ENCODE results near the gene TACR2.
A peak's percentile ranks its signal among the peaks of the same experiment; 100 is the strongest.

TACR2 gene

DNA sequence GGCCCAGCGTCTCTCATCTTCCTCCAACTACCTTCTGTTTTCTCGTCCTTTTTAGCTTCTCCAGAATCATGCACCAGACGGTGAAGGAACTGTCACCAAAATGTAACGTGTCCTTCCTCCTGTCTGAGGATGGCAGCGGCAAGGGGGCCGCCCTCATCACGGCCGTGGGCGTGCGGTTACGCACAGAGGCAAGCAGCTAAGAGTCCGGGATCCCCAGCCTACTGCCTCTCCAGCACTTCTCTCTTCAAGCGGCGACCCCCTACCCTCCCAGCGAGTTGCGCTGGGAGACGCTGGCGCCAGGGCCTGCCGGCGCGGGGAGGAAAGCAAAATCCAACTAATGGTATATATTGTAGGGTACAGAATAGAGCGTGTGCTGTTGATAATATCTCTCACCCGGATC is 15.8 kb downstream of the TACR2 start:
- no peak for DNase-seq

DNA sequence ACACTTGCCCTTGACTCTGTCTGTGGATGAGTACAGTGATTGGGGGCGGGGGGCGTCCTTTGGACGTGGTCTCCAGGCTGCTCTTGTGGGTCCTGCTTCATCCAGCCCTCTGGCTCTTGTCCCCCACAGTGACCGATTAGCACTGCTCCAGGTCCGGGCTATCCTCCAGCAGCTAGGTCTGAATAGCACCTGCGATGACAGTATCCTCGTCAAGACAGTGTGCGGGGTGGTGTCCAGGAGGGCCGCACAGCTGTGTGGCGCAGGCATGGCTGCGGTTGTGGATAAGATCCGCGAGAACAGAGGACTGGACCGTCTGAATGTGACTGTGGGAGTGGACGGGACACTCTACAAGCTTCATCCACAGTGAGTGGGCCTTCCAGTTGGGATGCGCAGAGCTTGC is 18.3 kb downstream of the TACR2 start:
- DNase-seq: no peak

DNA sequence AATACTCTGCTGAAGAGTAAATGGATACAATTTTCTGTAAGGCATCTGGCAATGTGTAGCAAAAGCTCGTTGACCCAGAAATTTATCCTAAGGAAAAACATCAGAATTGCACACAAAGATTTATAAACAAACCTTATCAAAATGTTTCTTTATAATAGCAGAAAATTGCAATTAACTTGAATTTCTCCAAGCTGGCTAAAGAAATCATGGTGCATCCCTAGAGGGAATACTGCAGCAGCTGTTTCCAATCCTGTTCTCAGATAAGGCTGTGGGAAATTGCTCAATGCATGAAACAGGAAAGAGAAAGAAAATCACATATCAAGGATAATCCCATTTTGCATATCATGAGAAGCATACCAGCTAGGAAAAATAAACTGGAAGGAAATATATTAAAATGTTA is 18.7 kb downstream of the TACR2 start:
- no peak for DNase-seq

DNA sequence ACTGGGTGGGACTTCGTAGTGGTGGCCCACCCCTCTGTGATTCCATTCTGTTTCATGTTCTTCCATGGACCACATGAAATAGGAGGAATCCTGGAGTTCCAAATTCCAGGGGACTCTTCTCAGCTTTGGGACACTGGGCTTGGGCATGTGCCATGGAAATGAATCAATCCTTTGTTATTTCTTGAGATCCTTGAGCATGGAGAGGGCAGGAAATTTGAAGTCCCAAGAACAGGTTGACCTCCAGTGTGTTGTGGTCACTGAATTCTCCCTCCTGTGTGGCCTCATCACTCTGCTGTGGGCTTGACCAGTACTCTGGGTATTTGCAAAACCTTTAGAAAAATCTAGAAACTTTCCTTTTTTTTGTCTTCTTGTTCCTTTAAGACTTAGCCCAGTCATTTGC is 22.7 kb downstream of the TACR2 start:
- DNase-seq: no peak

DNA sequence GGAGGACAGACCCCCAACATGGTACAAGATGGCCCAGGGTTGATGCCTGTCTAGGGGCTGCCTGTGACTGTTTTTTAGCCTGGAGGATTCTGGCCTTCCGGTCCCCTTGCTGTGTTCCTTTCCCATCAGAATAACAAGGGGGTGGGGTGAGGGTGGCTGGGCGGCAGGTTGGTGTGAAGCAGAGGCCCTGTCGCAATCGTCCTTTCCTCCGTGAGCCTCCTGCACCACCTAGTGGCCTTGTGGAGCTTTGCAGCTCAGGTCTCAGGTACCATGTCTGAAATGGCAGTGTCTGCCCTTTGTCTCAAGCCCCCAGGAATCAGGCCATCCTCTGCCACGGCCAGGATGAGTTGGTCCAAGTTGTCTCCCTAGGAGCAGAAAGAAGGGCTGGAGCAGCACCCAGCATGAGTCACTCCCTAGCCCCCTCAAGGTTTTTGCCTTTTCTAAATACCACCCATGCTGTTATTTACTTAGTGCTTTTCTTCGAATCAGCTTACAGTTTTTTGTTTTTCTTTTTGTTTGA is 24.2 kb downstream of the TACR2 start:
- peak; percentile 93 for DNase-seq

DNA sequence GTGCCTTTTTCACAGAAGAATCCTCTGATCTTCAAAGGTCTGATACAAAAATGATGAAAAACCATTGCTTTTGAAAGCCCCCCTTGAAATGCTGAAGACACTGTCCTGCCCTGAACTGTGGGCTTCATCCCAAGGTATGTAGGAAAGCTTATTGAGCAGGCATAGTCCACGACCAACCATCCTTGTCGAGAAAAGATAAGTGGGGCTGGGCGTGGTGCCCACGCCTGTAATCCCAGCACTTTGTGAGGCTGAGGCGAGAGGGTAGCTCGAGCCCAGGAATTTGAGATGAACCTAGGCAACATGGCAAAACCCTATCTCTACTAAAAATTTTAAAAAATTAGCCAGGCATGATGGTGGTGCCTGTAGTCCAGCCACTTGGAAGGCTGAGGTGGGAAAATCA is 25.6 kb downstream of the TACR2 start:
- DNase-seq: no peak

DNA sequence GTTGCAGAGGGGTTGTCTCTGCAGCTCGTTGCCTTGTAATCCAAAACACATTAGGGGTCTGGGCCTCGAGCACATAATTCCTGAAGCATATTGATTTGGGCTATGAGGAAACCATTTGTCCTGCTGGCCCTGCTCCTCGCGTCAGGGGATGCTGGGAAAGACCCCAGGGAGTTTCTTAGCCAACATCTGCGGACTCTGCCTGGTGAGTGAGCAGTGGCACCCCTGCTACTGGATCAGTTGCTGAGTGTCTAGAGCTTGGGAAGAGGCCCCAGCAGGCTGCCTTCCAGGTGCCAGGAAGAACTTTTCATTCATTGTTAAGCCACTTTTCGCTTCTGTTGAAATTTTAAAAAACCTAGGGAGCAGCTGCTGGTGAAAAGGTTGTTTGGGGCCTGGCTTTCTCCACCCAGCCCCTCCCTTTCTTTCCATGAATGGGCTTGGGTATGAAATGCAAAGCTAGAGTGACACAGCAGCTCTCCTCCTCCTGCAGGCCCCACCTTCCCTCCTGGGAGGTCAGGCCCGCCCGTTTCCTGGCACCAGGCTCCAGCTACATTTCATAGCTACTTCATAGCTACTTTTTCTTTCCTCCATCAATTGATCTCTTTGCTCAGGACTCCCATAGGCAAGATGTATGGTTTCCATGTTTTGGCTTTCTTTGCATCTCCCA is 26.8 kb downstream of the TACR2 start:
- no peak for DNase-seq

DNA sequence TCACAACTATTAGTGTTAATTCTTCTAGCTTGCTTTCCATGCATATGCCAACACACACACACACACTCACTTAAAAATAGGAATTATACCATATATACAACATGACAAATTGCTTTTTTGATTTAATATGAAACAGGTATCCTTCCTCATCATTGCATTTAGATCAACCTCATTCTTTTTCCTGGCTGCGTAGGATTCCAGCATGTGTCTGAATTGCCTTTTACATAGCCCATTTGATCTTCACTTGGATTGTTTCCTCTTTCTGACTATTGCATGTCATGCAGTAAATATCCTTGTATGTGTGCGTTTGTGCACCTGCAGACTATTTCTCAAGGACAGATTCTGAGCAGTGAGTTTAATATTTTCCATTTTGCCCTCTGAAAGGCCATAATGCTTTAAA is 28.2 kb downstream of the TACR2 start:
- no peak for DNase-seq

DNA sequence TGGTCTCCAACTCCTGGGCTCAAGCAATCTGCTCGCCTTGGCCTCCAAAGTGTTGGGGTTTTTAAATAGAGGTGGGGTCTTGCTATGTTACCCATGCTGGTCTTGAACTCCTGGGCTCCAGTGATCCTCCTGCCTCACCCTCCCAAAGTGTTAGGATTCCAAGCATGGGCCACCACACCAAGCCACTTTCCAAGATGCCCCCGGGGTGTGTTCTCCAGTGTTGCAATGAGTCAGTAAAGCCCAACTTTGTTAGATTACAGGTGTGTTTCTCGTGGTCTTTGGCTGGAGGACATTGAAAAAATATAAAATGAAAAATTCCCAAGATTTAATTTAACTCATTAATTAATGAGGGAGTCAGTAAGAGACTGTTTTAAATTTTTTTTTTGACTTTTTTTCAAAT is 29.2 kb downstream of the TACR2 start:
- no peak for DNase-seq

DNA sequence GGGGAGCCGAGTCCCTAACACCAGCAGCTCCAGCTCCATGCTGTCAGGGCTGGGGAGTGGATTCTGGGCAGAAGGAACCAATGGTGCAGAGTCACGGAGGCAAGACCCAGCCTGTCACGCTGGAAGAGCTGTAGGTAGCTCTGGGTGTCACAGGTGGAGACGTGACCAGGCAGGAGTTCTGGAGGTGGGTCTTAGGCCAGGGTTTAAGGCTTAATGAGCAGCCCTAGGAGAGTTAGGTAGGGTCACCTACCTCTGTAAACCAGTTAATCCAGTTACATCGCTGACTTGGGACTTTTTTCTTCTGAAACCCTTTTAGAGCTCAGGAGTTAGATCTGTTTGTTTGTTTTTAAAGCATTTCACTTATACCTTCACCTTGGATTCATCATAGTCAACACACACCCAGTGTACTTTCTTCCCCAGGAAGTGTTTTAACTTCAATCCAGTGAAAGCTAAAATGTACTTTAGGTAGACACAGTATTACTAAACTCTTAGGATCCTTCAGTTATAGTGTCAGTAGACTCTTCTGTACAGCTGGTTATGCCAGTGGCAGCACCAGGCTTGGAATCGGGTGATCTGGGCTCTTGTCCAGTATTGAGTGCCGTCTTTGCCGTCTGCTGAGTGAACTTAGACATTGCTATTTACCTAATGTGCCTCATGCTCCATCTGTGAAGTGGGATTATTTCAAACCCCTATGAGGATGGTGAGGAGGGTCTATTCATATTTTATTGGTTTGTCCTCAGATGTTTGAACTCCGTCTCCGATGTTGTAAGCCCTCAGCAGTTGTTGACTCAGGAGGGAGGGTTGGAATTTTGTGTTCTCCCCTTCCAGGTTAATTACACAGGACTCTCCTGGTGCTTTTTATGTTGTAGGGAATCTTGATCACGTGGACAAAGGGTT is 31.0 kb downstream of the TACR2 start:
- DNase-seq: no peak

DNA sequence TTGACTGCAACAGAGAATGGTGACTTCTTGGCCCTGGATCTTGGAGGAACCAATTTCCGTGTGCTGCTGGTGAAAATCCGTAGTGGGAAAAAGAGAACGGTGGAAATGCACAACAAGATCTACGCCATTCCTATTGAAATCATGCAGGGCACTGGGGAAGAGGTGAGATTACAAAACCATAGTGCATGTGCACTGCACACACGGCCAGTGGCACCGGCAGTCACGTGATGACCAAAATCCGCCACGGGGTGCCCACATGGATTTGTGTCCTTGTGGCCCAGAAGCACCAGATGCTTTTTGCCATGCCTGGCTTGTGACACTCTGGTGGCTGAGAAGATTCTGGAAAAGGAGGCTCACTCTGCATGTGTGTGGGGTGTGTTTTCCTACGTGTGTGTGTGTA is 32.4 kb downstream of the TACR2 start:
- no peak for DNase-seq

DNA sequence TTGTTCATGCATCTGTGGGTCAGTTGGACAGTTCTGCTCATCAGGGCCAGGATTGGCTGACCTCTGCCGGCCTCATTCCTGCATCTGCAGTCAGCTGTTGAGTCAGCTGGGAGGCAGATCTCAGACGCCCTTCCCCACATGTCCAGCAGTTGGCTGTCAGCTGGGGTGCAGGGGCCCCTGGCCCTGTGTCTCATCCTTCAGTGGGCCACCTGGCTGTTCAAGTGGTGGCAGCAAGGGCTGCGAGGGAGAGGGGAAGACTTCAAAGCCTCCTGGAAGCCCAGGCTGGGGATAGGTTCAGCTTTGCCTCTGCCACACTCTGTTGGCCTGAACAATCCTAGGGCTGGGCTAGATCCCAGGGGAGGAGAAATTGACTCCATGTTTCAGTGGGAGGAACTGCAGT is 33.2 kb downstream of the TACR2 start:
- no peak for DNase-seq

DNA sequence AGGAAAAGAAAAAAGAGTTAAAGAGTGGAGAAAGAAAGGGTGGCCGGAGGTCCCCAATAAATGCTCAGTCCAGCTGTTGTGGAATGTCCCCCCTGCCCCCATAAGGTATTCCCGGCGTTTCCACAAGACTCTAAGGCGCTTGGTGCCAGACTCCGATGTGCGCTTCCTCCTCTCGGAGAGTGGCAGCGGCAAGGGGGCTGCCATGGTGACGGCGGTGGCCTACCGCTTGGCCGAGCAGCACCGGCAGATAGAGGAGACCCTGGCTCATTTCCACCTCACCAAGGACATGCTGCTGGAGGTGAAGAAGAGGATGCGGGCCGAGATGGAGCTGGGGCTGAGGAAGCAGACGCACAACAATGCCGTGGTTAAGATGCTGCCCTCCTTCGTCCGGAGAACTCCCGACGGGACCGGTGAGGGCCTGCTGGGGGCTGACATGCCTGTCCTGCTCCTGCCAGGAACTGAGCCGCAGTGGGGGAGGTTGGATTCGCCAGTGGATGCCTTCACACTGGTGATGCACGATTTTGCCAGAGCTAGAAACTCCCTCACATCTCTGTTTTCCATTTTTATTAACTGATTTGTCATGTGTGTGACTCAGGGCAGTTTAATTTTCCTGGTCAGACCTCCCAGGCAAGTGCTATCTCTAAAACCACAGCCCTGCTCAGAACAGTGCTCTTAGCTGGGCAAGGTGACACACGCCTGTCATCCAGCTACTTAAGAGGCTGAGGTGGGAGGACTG is 34.2 kb downstream of the TACR2 start:
- DNase-seq: no peak

DNA sequence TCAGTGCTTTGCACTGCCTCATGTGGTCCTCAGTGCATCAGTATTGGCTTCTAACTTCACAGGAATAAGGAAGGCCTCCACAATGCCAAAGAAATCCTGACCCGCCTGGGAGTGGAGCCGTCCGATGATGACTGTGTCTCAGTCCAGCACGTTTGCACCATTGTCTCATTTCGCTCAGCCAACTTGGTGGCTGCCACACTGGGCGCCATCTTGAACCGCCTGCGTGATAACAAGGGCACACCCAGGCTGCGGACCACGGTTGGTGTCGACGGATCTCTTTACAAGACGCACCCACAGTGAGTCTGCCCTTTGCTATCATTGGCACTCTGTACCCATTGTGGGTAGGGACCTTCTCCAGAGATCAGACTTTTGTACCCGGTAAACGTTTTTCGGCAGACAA is 36.9 kb downstream of the TACR2 start:
- DNase-seq: no peak

DNA sequence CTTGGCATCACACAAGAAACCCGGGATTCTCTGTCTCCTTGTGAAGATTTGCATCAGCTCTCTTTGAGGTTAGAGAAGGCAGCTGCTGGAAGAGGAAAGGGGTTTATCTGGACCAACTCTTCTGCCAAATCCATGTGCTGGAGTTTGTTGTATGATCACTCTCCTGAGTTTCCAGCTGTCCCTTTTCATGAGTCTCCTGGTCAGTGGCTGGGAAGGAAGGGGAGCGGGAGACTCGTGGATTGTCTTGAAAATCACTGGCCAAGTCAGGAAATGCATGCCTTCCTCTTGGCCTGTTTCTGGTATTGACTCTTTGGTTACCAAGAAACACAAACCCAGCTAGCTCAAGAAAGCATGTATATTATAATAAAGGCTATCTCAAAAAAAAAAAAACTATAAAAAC is 38.8 kb downstream of the TACR2 start:
- no peak for DNase-seq

DNA sequence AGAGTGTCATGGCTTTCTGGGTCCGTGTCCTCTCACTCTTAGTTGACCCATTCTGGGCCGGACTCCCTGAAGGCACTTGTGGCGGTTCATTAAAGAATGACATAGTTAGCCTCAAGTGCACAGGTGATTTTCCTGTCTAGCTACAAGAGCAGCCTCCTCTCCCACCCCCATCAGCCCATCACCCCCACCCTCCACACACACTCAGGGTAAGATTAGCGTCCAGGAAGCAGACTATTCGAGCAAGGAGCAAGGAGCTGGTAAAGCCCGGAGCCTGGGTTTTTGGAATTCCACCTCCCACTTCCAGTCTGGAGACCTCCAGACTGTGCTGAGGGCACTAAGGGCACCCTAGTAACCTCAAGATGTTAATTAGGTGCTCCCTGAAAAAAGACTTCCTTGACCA is 39.5 kb downstream of the TACR2 start:
- no peak for DNase-seq

DNA sequence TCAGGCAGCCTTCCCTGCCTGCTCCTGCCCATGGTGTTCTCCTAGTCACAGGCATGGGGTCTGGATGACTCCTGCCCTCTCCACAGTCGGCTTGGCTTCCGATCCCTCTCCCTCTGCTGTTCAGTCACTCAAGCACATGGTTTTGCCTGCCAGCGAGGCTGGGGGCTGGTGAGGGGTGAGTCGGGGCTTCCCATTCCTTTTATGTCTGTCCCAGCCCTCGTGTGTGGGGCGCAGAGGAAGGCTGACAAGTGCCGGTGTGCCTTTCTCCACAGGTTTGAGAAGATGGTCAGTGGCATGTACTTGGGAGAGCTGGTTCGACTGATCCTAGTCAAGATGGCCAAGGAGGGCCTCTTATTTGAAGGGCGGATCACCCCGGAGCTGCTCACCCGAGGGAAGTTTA is 40.1 kb downstream of the TACR2 start:
- no peak for DNase-seq

DNA sequence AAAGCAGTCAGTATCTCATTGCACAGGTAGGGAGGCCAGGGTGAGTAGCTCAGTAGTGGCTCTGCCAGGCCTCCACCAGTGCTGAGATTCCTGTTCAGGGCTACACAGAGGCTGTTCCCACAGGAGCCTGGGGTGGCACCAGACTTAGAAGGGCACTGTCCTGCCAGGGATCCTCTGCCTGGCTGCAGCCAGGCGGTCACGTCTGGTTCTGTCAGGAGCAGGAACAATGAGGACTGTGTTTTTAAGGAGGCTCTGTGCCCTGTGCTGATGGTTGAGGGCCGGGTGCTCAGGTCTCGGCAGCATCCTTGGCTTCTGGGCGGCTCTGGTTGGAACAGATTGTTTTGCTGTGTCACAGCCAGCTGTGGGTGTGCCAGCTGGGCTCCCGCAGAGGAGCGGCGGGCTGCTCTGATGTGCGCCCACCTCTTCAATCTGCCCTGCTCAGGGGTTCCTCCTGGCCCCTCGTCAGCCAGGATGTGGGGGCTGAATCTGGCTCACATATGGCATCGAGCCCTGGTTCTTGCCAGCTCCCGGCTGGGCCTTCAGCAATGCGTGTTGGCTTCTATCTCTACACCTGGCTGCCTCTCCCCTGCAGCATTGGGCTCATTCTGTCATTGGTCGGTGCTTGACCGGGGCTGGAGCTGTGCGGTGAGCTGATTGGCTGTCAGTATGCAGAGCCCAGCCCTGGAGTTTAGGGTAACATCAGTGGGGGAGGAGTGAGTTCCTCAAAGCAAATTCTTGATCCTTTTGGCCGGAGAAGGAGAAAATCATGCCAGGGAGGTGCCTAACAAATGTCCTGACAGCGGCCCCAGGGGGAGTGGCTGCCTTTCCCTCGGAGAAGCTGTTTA is 41.2 kb downstream of the TACR2 start:
- DNase-seq: no peak

DNA sequence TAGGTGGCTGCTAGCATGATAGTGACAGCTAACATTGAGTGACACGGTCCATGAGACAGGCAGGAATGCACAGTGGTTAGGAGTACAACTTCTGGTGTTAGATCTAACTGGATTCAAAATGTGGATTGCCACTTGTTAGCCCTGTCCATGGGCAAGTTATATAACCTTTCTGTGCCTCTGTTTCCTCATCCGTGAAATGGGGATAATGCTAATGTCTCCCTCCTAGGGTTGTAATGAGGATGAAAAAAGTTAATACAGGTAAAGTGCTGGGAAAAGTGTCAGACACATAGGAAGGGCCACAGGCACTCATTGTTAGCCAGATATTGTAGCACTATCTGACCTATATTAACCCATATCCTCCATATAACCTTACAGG is 41.8 kb downstream of the TACR2 start:
- DNase-seq: no peak

DNA sequence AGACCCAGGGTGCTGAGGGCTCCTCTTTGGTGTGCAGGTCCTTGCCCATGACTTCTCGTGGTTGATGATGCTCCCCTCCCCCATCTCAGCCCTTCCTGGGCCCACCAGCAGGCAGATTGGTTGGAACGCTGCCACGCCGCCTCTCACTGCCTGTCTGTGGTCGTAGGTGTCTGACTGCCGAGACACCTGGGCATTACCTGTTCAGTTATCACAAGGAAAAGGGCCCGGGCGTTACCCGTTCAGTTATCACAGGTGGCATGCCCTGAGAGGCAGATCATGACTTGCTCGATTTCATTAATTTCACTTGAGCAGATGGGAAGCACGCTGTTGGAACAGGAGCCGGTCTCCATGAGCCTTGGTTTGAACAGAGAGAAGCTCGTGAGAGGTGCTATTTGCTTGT is 42.5 kb downstream of the TACR2 start:
- no peak for DNase-seq

DNA sequence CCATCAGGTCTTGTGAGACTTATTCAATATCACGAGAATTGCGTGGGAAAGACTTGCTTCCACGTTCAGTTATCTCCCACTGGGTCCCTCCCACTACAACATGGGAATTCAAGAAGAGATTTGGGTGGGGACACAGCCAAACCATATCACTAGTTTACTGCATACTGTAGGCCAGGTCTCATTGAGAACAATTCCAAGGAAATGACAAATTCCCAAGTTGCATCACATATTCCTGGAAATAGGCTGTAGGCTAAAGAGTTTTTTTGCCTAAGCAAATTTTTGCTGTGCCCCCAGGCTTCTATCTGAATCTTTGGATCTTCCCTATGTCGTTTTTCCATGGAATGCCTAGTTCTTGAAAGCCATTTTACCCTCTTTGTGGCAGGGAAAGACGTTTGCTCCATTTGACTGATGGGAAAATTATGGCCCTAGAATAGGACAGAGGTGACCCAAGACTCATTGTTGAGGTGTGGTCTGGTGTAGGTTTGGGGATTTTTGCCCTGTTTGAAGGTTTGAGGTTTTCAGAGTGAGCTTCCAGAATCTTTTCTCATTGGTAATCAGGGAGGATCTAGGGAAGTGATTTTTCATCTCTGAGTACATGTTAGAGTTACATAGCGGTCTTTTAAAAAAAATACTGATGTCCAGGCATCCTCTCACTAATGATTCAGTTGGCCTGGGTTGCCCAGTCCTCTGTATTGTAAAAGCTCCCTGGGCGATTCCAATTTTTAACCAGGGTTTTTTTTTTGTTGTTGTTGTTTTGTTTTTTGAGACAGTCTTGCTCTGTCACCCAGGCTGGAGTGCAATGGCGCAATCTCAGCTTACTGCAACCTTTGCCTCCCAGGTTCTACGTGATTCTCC is 44.4 kb downstream of the TACR2 start:
- DNase-seq: no peak

DNA sequence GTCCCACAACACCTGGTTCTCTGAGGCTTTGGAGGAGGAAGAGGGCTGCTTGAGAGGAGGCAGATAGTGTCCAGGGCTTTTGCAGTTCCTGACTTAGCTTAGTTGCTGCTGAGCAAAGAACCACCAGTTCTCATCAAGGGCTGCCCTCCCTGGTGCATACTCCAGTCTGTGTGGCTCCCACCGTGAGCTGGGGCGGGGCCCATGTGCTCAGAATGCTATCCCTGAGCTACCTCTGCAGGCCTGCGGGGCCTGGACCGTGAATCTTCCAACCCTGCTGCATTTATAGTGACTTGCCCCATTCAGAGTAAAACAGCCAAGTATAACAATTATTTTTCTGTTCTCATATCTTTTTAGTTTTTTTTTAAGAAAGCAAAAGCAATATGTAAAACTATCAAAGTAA is 49.2 kb downstream of the TACR2 start:
- DNase-seq: no peak

Data from DMS53 (cell line).